Vagina (tissue), 2 donors: ENCODE results near the gene XCR1. TPM values are rescaled to one million over a fixed set of nuclear protein-coding genes. Genes with fewer than 3 reads are reported as not detected.
"Not testable (repeated sequence)": the region's sequence is repeated elsewhere in the genome, so short reads cannot be mapped to it uniquely, and the experiment has no call there.

Experiments
- DNase-seq, 2 donors: peaks; one replicate each; pipeline ENCODE4 v3.0.0-alpha.2; 2017; ENCODE audit errors: extremely low spot score in 2 of 2
- H3K27ac ChIP-seq: fragments of 200-600 bp; sonication (generic); one replicate; pipeline ENCODE4 v1.5.1; 2019
- H3K27me3 ChIP-seq: fragments of 200-600 bp; sonication (generic); one replicate; pipeline ENCODE4 v1.5.1; 2019
- H3K36me3 ChIP-seq, 2 donors: fragments of 200-600 bp; sonication (generic); one replicate each; pipeline ENCODE4 v1.5.1; 2017 to 2019
- H3K4me1 ChIP-seq: fragments of 200-600 bp; sonication (generic); one replicate; pipeline ENCODE4 v1.5.1; 2019
- H3K4me3 ChIP-seq, 2 donors: fragments of 200-600 bp; sonication (generic); 1 replicate in 1 of 2; 2 replicates in 1 of 2; pipeline ENCODE4 v1.5.1; 2016 to 2019
- H3K9me3 ChIP-seq: fragments of 200-600 bp; sonication (generic); one replicate; pipeline ENCODE4 v1.5.1; 2019
- CTCF ChIP-seq, 3 experiments: fragments of 450-650 bp in 2 of 3; fragments of 200-600 bp in 1 of 3; sonication (generic) in 1 of 3; IDR thresholded peaks; one replicate each; pipeline ENCODE4 v1.5.1; 2017 to 2019; ENCODE audit warnings: antibody characterized with exemption in 3 of 3, mild to moderate bottlenecking in 2 of 3, moderate library complexity in 2 of 3
- POLR2A ChIP-seq, 2 donors: fragments of 450-650 bp; IDR thresholded peaks; one replicate each; pipeline ENCODE4 v1.6.1; 2017; ENCODE audit warnings: antibody characterized with exemption in 2 of 2, mild to moderate bottlenecking in 2 of 2, moderate library complexity in 2 of 2
- POLR2AphosphoS5 ChIP-seq, 2 donors: sonication (generic); formaldehyde crosslinking; IDR thresholded peaks; one replicate each; pipeline ENCODE4 v1.9.0; 2017; ENCODE audit warnings: antibody characterized with exemption in 2 of 2, mild to moderate bottlenecking in 2 of 2, low read depth in 1 of 2; ENCODE audit not compliant: insufficient read depth in 1 of 2
- intact Hi-C: fragments of 100-400 bp; cut with DNase I; formaldehyde crosslinking; loops from one replicate; pipeline ENCODE4 v1.15.1; 2023
- total RNA-seq: library from RNA; depleted of rRNA; stranded (reverse); fragments of >200 nt; gene quantifications from one replicate; pipeline ENCODE4 v1.2.3, GENCODE V29; 2016

XCR1 gene
- total RNA-seq, 1 donor from 2014 or later = not detected

GRCh38 chr3:46038916-46039315 lies 11.6 kb upstream of the XCR1 start:
- intact Hi-C loops = no loop called here

GRCh38 chr3:46038071-46038470 lies 10.8 kb upstream of the XCR1 start:
- not testable (repeated sequence) for DNase-seq

More at GRCh38 chr3:46038916-46039315, 11.6 kb upstream of the XCR1 start:
- H3K36me3 ChIP-seq = no peaks in the 10 kb centered on the region
- no peaks in the 10 kb centered on the region for H3K9me3 ChIP-seq
- no peak overlapping the region for H3K4me3 ChIP-seq
- no peaks in the 10 kb centered on the region for H3K4me1 ChIP-seq
- no peak for DNase-seq
- TF ChIP-seq POLR2AphosphoS5 (IDR thresholded peaks at IDR 0.05; ENCODE audit: insufficient read depth in 1 of 2, low read depth in 1 of 2) (no peak), CTCF (IDR thresholded peaks at IDR 0.05) (no peak), POLR2A (IDR thresholded peaks at IDR 0.05) (no peak)
- H3K27me3 ChIP-seq = no peaks in the 10 kb centered on the region
- no peak overlapping the region for H3K27ac ChIP-seq

GRCh38 chr3:46036191-46036590 lies 8.9 kb upstream of the XCR1 start:
- H3K9me3 ChIP-seq = no peaks in the 10 kb centered on the region
- H3K27me3 ChIP-seq = no peaks in the 10 kb centered on the region
- TF ChIP-seq POLR2A (IDR thresholded peaks at IDR 0.05) (no peak), POLR2AphosphoS5 (IDR thresholded peaks at IDR 0.05; ENCODE audit: insufficient read depth in 1 of 2, low read depth in 1 of 2) (no peak), CTCF (IDR thresholded peaks at IDR 0.05) (no peak)
- DNase-seq = no peak
- H3K4me1 ChIP-seq = no peaks in the 10 kb centered on the region
- H3K27ac ChIP-seq = no peak overlapping the region
- no peak overlapping the region for H3K4me3 ChIP-seq
- H3K36me3 ChIP-seq = no peaks in the 10 kb centered on the region
- intact Hi-C loops = no loop called here

More at GRCh38 chr3:46038071-46038470, 10.8 kb upstream of the XCR1 start:
- H3K9me3 ChIP-seq, H3K36me3 ChIP-seq, H3K27me3 ChIP-seq, intact Hi-C loops, H3K4me1 ChIP-seq, H3K4me3 ChIP-seq, H3K27ac ChIP-seq: not testable (repeated sequence)

GRCh38 chr3:46031747-46032146 lies 4.5 kb upstream of the XCR1 start:
- Histone ChIP-seq H3K4me3 (no peak overlapping the region), H3K27me3 (no peaks in the 10 kb centered on the region), H3K27ac (no peak overlapping the region), H3K36me3 (no peaks in the 10 kb centered on the region), H3K4me1 (no peaks in the 10 kb centered on the region), H3K9me3 (no peaks in the 10 kb centered on the region)
- TF ChIP-seq POLR2A (IDR thresholded peaks at IDR 0.05) (no peak), CTCF (IDR thresholded peaks at IDR 0.05) (no peak)
- no peak for DNase-seq
- intact Hi-C loops = no loop called here

GRCh38 chr3:46031269-46031668 lies 4.0 kb upstream of the XCR1 start:
- Histone ChIP-seq H3K4me1 (no peaks in the 10 kb centered on the region), H3K9me3 (no peaks in the 10 kb centered on the region), H3K27ac (no peak overlapping the region), H3K36me3 (no peaks in the 10 kb centered on the region), H3K27me3 (no peaks in the 10 kb centered on the region), H3K4me3 (no peak overlapping the region)
- DNase-seq = no peak
- no peak for TF ChIP-seq POLR2AphosphoS5 (IDR thresholded peaks at IDR 0.05; ENCODE audit: insufficient read depth in 1 of 2, low read depth in 1 of 2)
- TF ChIP-seq POLR2A (IDR thresholded peaks at IDR 0.05) = no peak
- TF ChIP-seq CTCF (IDR thresholded peaks at IDR 0.05) = no peak
- intact Hi-C loops = no loop called here

- Histone ChIP-seq H3K27ac (no peak overlapping the region), H3K36me3 (no peaks in the 10 kb centered on the region), H3K9me3 (no peaks in the 10 kb centered on the region), H3K4me1 (no peaks in the 10 kb centered on the region), H3K27me3 (no peaks in the 10 kb centered on the region), H3K4me3 (no peak overlapping the region)
- intact Hi-C loops = no loop called here
- TF ChIP-seq POLR2A (IDR thresholded peaks at IDR 0.05) (no peak), CTCF (IDR thresholded peaks at IDR 0.05) (no peak), POLR2AphosphoS5 (IDR thresholded peaks at IDR 0.05; ENCODE audit: insufficient read depth in 1 of 2, low read depth in 1 of 2) (no peak)
- no peak for DNase-seq
These were observed 3.3 kb upstream of the XCR1 start for GRCh38 chr3:46030626-46031025.
